ENCODE measurements around the gene BPIFB2. TPM values are rescaled to one million over a fixed set of nuclear protein-coding genes. Genes with fewer than 3 reads are reported as not detected.

The BPIFB2 gene
- polyA plus RNA-seq, 3 donors, result not detected

DNA sequence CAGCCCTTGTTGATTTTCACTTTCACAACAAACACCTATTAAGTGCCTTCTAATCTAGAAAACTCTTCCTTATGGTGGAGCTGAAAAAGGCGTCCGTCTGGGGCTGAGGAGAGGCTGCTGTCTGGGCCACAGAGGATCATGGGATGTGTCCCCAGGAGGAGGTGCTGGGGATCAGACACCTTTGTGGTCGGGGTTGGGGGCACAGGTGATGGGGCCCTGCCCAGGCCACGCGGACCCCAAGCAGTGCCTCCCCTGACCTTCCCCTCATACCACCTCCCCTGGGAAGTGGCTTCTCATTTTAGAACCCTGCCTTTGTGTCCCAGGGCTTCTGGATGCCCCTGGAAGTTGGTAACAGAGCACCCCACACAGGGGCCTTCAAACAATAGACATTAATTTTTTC is 44.3 kb upstream of the BPIFB2 start:
- H3K4me1 Mint-ChIP-seq, result peaks cover 5% of the 10 kb centered on the region
- no peak overlapping the region for H3K27ac Mint-ChIP-seq
- Histone ChIP-seq H3K27me3 (ENCODE audit: control insufficient read depth in 2 of 2, insufficient read depth in 2 of 2, low read length in 2 of 2) (no peaks in the 10 kb centered on the region), H3K36me3 (replicated peaks in 1 of 2; ENCODE audit: control insufficient read depth in 1 of 2, insufficient read depth in 2 of 2, low read length in 2 of 2) (no peaks in the 10 kb centered on the region), H3K9me3 (replicated peaks in 1 of 2; ENCODE audit: control insufficient read depth in 1 of 2, insufficient read depth in 1 of 2, low read length in 2 of 2) (peaks cover under 1 to 3% of the 10 kb centered on the region in 2 donors), H4K20me1 (ENCODE audit: insufficient read depth, low read length) (no peaks in the 10 kb centered on the region), H3K4me3 (replicated peaks in 1 of 3; ENCODE audit: low read depth in 2 of 3, low read length in 3 of 3) (no peak overlapping the region), H2AFZ (ENCODE audit: insufficient read depth, low read depth, low read length, poor library complexity, severe bottlenecking) (no peak overlapping the region), H3K9ac (ENCODE audit: insufficient read depth, low read length, poor library complexity, severe bottlenecking) (no peak overlapping the region), H3K4me1 (ENCODE audit: control insufficient read depth in 1 of 2, insufficient read depth in 2 of 2, low read length in 2 of 2) (no peaks in the 10 kb centered on the region), H3K4me2 (replicated peaks; ENCODE audit: extremely low read depth, low read length, poor library complexity, severe bottlenecking) (no peak overlapping the region), H3K27ac (ENCODE audit: low read depth in 1 of 2, low read length in 2 of 2) (no peak overlapping the region), H3K79me2 (ENCODE audit: insufficient read depth, low read length) (no peaks in the 10 kb centered on the region)
- DNase-seq, result peak in 1 of 3 donors; percentile 1
- 95% methylated on average over 4 of the region's 5 CpGs for WGBS (ENCODE audit: insufficient coverage)
- no peak overlapping the region for H3K4me3 Mint-ChIP-seq
- intact Hi-C loops (cut with micrococcal nuclease), result no loop called here
- H3K27me3 Mint-ChIP-seq (ENCODE audit: low read depth in 3 of 3), result peaks cover 0 to 4% (median 3%) of the 10 kb centered on the region in 3 donors
- H3K36me3 Mint-ChIP-seq, result no peaks in the 10 kb centered on the region
- H3K9me3 Mint-ChIP-seq, result peaks cover 0 to 4% (median 1%) of the 10 kb centered on the region in 7 donors
- no peak for TF ChIP-seq CTCF (IDR thresholded peaks at IDR 0.05)

GRCh38 chr20:32964575-32964974 is 42.9 kb upstream of the BPIFB2 start:
- H3K9me3 Mint-ChIP-seq, result no peaks in the 10 kb centered on the region
- TF ChIP-seq CTCF (IDR thresholded peaks at IDR 0.05), result no peak
- H4K20me1 ChIP-seq (ENCODE audit: insufficient read depth, low read length), result no peaks in the 10 kb centered on the region
- no peak for DNase-seq
- H3K27ac Mint-ChIP-seq, result no peak overlapping the region
- H3K4me3 ChIP-seq (replicated peaks in 1 of 3; ENCODE audit: low read depth in 2 of 3, low read length in 3 of 3), result no peak overlapping the region
- H3K27me3 Mint-ChIP-seq (ENCODE audit: low read depth in 3 of 3), result peaks cover 2 to 3% (median 3%) of the 10 kb centered on the region in 3 donors
- no peaks in the 10 kb centered on the region for H3K36me3 ChIP-seq (replicated peaks in 1 of 2; ENCODE audit: control insufficient read depth in 1 of 2, insufficient read depth in 2 of 2, low read length in 2 of 2)
- no peaks in the 10 kb centered on the region for H3K27me3 ChIP-seq (ENCODE audit: control insufficient read depth in 2 of 2, insufficient read depth in 2 of 2, low read length in 2 of 2)
- H3K9me3 ChIP-seq (replicated peaks in 1 of 2; ENCODE audit: control insufficient read depth in 1 of 2, insufficient read depth in 1 of 2, low read length in 2 of 2), result no peaks in the 10 kb centered on the region
- H3K36me3 Mint-ChIP-seq, result no peaks in the 10 kb centered on the region
- no peaks in the 10 kb centered on the region for H3K79me2 ChIP-seq (ENCODE audit: insufficient read depth, low read length)
- H2AFZ ChIP-seq (ENCODE audit: insufficient read depth, low read depth, low read length, poor library complexity, severe bottlenecking), result no peak overlapping the region
- intact Hi-C loops (cut with micrococcal nuclease), result no loop called here
- no peak overlapping the region for H3K9ac ChIP-seq (ENCODE audit: insufficient read depth, low read length, poor library complexity, severe bottlenecking)
- H3K27ac ChIP-seq (ENCODE audit: low read depth in 1 of 2, low read length in 2 of 2), result no peak overlapping the region
- no peak overlapping the region for H3K4me2 ChIP-seq (replicated peaks; ENCODE audit: extremely low read depth, low read length, poor library complexity, severe bottlenecking)
- H3K4me3 Mint-ChIP-seq, result no peak overlapping the region
- peaks cover 5% of the 10 kb centered on the region for H3K4me1 Mint-ChIP-seq
- 91% methylated on average over 6 of the region's 6 CpGs for WGBS (ENCODE audit: insufficient coverage)
- no peaks in the 10 kb centered on the region for H3K4me1 ChIP-seq (ENCODE audit: control insufficient read depth in 1 of 2, insufficient read depth in 2 of 2, low read length in 2 of 2)

Data from CD14-positive monocyte (primary cell).